GM23248 (cell line): ENCODE results near the gene CMPK2. TPM values are rescaled to one million over a fixed set of nuclear protein-coding genes. Genes with fewer than 3 reads are reported as not detected.

Experiments used
- DNase-seq: peaks from one replicate; pipeline ENCODE4 v3.0.0-alpha.2; 2015
- H2AFZ ChIP-seq: fragments of 200-600 bp; sonication (generic); 2 replicates; pipeline ENCODE4 v1.6.1; 2016; ENCODE audit warnings: antibody characterized with exemption
- H3F3A ChIP-seq: fragments of 200-600 bp; sonication (generic); 2 replicates; pipeline ENCODE4 v1.6.1; 2016; ENCODE audit warnings: mild to moderate bottlenecking, antibody characterized with exemption, mixed run types; ENCODE audit not compliant: insufficient read depth
- H3K27ac ChIP-seq: fragments of 200-600 bp; sonication (generic); 2 replicates; pipeline ENCODE4 v1.5.1; 2016; ENCODE audit warnings: mild to moderate bottlenecking
- H3K27me3 ChIP-seq: fragments of 200-600 bp; sonication (generic); replicated peaks from 2 replicates; pipeline ENCODE4 v1.6.1; 2016; ENCODE audit warnings: mild to moderate bottlenecking; ENCODE audit not compliant: insufficient read depth
- H3K36me3 ChIP-seq: fragments of 200-600 bp; sonication (generic); 2 replicates; pipeline ENCODE4 v1.6.1; 2016; ENCODE audit warnings: low read depth, mild to moderate bottlenecking
- H3K4me1 ChIP-seq: fragments of 200-600 bp; sonication (generic); 2 replicates; pipeline ENCODE4 v1.6.1; 2016; ENCODE audit warnings: mild to moderate bottlenecking; ENCODE audit not compliant: insufficient read depth
- H3K4me2 ChIP-seq: fragments of 200-600 bp; sonication (generic); one replicate; pipeline ENCODE4 v1.6.1; 2016; ENCODE audit warnings: mild to moderate bottlenecking; ENCODE audit not compliant: unreplicated experiment
- H3K4me3 ChIP-seq: fragments of 200-600 bp; sonication (generic); 2 replicates; pipeline ENCODE4 v1.5.1; 2016; ENCODE audit warnings: mild to moderate bottlenecking
- H3K79me2 ChIP-seq: fragments of 200-600 bp; sonication (generic); 2 replicates; pipeline ENCODE4 v1.6.1; 2016; ENCODE audit warnings: mild to moderate bottlenecking; ENCODE audit not compliant: insufficient read depth
- H3K9ac ChIP-seq: fragments of 200-600 bp; sonication (generic); 2 replicates; pipeline ENCODE4 v1.6.1; 2016; ENCODE audit warnings: mild to moderate bottlenecking
- H3K9me2 ChIP-seq: fragments of 200-600 bp; sonication (generic); 2 replicates; pipeline ENCODE4 v1.6.1; 2016; ENCODE audit warnings: mixed run types, mild to moderate bottlenecking, moderate library complexity; ENCODE audit not compliant: insufficient read depth
- H3K9me3 ChIP-seq: fragments of 200-600 bp; sonication (generic); one replicate; pipeline ENCODE4 v1.6.1; 2017; ENCODE audit warnings: low read depth
- H4K20me1 ChIP-seq: fragments of 200-600 bp; sonication (generic); 2 replicates; pipeline ENCODE4 v1.6.0; 2016; ENCODE audit not compliant: insufficient read depth
- EZH2 ChIP-seq: fragments of 200-600 bp; sonication (generic); IDR thresholded peaks from 2 replicates; pipeline ENCODE4 v1.6.1; 2018; ENCODE audit warnings: antibody characterized with exemption, mild to moderate bottlenecking; ENCODE audit not compliant: insufficient read depth, poor library complexity, severe bottlenecking
- EZH2phosphoT487 ChIP-seq: fragments of 200-600 bp; sonication (generic); IDR thresholded peaks from 2 replicates; pipeline ENCODE4 v1.6.1; 2018; ENCODE audit warnings: antibody characterized with exemption, moderate library complexity, mild to moderate bottlenecking, low read depth; ENCODE audit not compliant: insufficient read depth
- WGBS, 2 experiments: methylation state at CpG; one replicate each; pipeline ENCODE4 v1.1.6; 2015 to 2017; ENCODE audit warnings: low lambda C conversion rate in 2 of 2, low coverage in 1 of 2; ENCODE audit errors: missing lambda C conversion rate in 2 of 2; 5-methylcytosine and 5-hydroxymethylcytosine counted together
- in situ Hi-C: fragments of 300-500 bp; cut with MboI; formaldehyde crosslinking; loops from 2 replicates; pipeline ENCODE4 v1.15.0; 2020
- polyA plus RNA-seq: library from polyadenylated mRNA; unstranded; fragments of >200 nt; fragmentation: Nextera tagmentation; extraction: Ambion mirVana; gene quantifications from 2 replicates; pipeline ENCODE4 v1.2.1, GENCODE V29; 2016
- total RNA-seq: library from RNA; depleted of rRNA; stranded (reverse); fragments of >200 nt; shearing (Covaris generic); gene quantifications from 2 replicates; pipeline ENCODE4 v1.2.3, GENCODE V29; 2014

CMPK2 gene
- total and polyA plus RNA-seq, 2 experiments from 2014 or later = 0.11 TPM; not detected in 1

DNA sequence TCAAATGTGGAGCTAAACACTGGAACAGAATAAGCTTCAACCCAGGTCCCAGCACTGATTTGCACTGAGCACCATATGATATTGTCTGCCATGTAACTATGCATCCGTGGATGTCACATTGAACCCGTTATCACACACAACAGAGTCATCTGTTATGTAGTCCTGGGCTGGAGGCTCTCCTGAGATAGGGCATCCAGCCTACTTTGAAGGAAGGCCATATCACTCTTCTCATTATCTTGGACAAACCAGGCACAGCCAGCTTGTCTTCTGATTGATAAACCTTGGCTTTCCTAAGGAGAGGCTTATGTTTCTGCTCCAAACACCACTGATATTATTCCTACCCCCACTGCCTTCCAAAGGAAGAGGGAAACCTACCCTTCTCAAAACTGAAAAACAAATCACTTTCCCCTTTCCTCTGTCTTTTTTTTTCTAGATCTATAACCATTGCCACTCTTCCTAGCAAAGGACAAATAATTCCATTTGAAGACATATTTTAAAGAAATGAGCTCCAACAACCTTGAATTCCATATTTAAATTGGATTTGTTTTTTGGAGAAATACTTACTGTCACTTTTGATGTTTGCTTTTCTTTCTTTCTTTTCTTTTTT, 28.3 kb upstream of the CMPK2 start:
- Histone ChIP-seq H3K4me1 (no peaks in the 10 kb centered on the region), H3K4me2 (no peak overlapping the region), H3F3A (no peaks in the 10 kb centered on the region), H2AFZ (no peak overlapping the region), H4K20me1 (no peaks in the 10 kb centered on the region), H3K36me3 (no peaks in the 10 kb centered on the region), H3K27ac (no peak overlapping the region), H3K9ac (no peak overlapping the region), H3K27me3 (peaks cover 21% of the 10 kb centered on the region; the same call in 1 of the 2 replicates), H3K79me2 (no peaks in the 10 kb centered on the region), H3K4me3 (no peak overlapping the region), H3K9me2 (no peaks in the 10 kb centered on the region), H3K9me3 (no peaks in the 10 kb centered on the region)
- DNase-seq = no peak
- 34 to 42% methylated on average over 2 of the region's 2 CpGs for WGBS, 2 experiments
- no peak for TF ChIP-seq EZH2
- TF ChIP-seq EZH2phosphoT487 = no peak
- in situ Hi-C loops = no loop called here

DNA sequence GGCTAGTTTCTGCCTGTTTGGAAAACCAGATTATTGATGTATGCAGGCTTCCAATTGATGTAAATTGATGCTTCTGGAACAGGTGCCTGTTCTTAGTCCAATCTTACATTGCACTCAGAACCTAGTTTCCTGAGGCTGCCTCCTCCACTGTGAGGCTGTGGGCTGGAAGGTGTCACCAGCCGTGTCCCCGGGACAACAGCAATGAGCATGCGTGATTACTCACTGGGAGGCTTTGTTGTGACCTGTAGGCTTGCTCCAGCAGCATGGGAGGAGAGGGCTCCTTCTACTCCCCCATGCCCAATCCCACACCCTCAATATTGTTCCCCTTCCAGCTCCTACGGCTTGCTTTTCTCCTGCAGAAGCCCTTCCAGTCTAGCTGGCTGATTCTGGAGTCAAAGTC, 23.0 kb upstream of the CMPK2 start:
- Histone ChIP-seq H3K79me2 (no peaks in the 10 kb centered on the region), H2AFZ (no peak overlapping the region), H3K9me2 (no peaks in the 10 kb centered on the region), H3K4me3 (no peak overlapping the region), H3K9ac (no peak overlapping the region), H4K20me1 (no peaks in the 10 kb centered on the region), H3K4me2 (no peak overlapping the region), H3K27me3 (peaks cover 12% of the 10 kb centered on the region; the same call in 1 of the 2 replicates), H3K4me1 (no peaks in the 10 kb centered on the region), H3K36me3 (no peaks in the 10 kb centered on the region), H3K27ac (no peak overlapping the region), H3K9me3 (no peaks in the 10 kb centered on the region), H3F3A (no peaks in the 10 kb centered on the region)
- no peak for TF ChIP-seq EZH2
- TF ChIP-seq EZH2phosphoT487 = no peak
- 63 to 70% methylated on average over 4 of the region's 4 CpGs for WGBS, 2 experiments
- in situ Hi-C loops = no loop called here
- no peak for DNase-seq

DNA sequence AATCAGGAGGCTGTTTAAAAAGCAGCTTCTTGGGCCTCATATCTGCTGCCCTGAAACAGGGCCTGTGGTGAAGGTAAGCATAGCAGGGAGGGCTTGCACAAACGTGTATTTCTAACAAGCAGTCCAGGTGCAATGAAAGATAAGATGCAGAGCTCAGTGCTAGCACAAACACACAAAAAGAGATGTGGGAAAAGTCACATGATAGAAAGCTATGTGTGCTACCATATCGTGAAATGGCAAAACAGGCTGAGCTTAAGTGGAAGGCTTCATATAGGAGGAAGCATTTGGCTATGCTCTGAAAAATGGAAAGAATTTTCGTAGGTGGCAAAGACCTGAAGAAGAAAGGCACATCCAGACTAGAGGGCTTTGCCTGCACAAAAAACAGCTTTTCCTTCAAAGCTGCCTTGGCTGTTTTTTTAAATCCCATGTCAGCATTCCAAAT, 22.1 kb upstream of the CMPK2 start:
- TF ChIP-seq EZH2 (no peak), EZH2phosphoT487 (no peak)
- H3K4me1 ChIP-seq = no peaks in the 10 kb centered on the region
- no peak for DNase-seq
- H3K9ac ChIP-seq = no peak overlapping the region
- WGBS, 2 experiments = 50 to 58% methylated on average over 3 of the region's 3 CpGs
- no peaks in the 10 kb centered on the region for H3K79me2 ChIP-seq
- no peak overlapping the region for H3K4me2 ChIP-seq
- no peak overlapping the region for H3K4me3 ChIP-seq
- in situ Hi-C loops = no loop called here
- no peak overlapping the region for H2AFZ ChIP-seq
- H3K27me3 ChIP-seq = 0 out of 2 replicates have a peak, but pooled peaks cover 12% of the 10 kb centered on the region
- no peaks in the 10 kb centered on the region for H3K9me2 ChIP-seq
- no peak overlapping the region for H3K27ac ChIP-seq
- no peaks in the 10 kb centered on the region for H3K36me3 ChIP-seq
- no peaks in the 10 kb centered on the region for H4K20me1 ChIP-seq
- H3K9me3 ChIP-seq = no peaks in the 10 kb centered on the region
- no peaks in the 10 kb centered on the region for H3F3A ChIP-seq

DNA sequence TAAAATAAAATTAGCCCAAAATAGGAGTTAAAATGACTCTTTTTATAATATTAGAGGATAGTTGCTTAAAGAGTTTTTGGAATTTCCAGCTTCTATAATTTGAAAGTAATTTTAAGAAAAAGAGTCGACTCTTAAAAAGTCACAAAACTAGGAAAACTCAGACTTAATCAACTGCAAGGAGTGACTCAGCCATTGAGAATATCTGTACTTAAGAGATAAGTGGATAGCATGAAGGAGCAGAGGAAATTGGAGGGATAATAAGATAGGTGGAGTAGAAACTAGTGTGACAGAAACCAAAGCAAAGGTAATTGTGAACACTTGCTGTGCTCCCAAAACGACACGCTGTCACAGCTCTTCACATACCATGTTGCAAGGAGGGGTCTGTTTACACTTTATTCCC, 20.3 kb upstream of the CMPK2 start:
- Histone ChIP-seq H3K79me2 (no peaks in the 10 kb centered on the region), H3K9me2 (no peaks in the 10 kb centered on the region), H3K36me3 (no peaks in the 10 kb centered on the region), H4K20me1 (no peaks in the 10 kb centered on the region), H3K27ac (no peak overlapping the region), H3K9ac (no peak overlapping the region), H3F3A (no peaks in the 10 kb centered on the region), H3K4me1 (no peaks in the 10 kb centered on the region), H3K9me3 (no peaks in the 10 kb centered on the region), H3K27me3 (peaks cover 9% of the 10 kb centered on the region; the same call in 1 of the 2 replicates), H2AFZ (no peak overlapping the region), H3K4me3 (no peak overlapping the region), H3K4me2 (no peak overlapping the region)
- DNase-seq = no peak
- in situ Hi-C loops = no loop called here
- TF ChIP-seq EZH2phosphoT487 (no peak), EZH2 (no peak)
- 78 to 85% methylated on average over 3 of the region's 3 CpGs for WGBS, 2 experiments
